GM20431 (cell line): ENCODE measurements around the gene ABCA1.

Source experiments
- in situ Hi-C: fragments of 300-500 bp; cut with MseI, MboI; formaldehyde crosslinking; loops from one replicate; pipeline ENCODE4 v1.15.0; 2020; ENCODE audit warnings: low sequenced_read_pairs; ENCODE audit not compliant: unreplicated experiment

ABCA1 gene

GRCh38 chr9:104851546-104851920, 76.4 kb downstream of the ABCA1 start:
- in situ Hi-C loops = loop anchor here (25.0 kb wide), 1 partner anchor 561 kb away; no protein-coding TSS in a partner anchor

- in situ Hi-C loops = loop anchor here (25.0 kb wide), 1 partner anchor 561 kb away; no protein-coding TSS in a partner anchor
These were observed 77.0 kb downstream of the ABCA1 start for GRCh38 chr9:104850786-104851545.

GRCh38 chr9:104849023-104849422, 78.9 kb downstream of the ABCA1 start:
- in situ Hi-C loops = no loop called here

- in situ Hi-C loops = no loop called here
These were observed 83.2 kb downstream of the ABCA1 start for GRCh38 chr9:104844710-104845109.

- in situ Hi-C loops = no loop called here
These were observed 84.2 kb downstream of the ABCA1 start for GRCh38 chr9:104843644-104844240.

DNA sequence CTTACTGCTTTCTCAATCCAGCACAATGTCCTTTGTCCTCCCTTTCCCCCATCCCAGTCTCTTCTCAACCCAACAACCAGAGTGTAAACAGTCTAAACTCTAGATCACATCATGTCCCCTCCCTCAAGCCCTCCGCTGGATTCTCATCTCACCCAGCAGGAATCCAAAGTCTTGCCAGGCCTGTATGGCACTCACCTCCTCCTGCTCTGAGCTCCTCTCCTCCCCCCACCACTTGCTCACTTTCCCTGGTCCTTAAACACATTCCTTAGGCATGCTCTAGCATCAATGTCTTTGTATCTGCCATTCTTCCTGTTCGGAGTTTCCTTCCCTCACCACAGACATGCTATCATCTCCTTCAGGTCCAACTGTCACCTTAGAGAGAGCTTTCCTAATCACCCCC, 85.3 kb downstream of the ABCA1 start:
- in situ Hi-C loops = no loop called here

GRCh38 chr9:104841601-104842141, 86.3 kb downstream of the ABCA1 start:
- in situ Hi-C loops = no loop called here

DNA sequence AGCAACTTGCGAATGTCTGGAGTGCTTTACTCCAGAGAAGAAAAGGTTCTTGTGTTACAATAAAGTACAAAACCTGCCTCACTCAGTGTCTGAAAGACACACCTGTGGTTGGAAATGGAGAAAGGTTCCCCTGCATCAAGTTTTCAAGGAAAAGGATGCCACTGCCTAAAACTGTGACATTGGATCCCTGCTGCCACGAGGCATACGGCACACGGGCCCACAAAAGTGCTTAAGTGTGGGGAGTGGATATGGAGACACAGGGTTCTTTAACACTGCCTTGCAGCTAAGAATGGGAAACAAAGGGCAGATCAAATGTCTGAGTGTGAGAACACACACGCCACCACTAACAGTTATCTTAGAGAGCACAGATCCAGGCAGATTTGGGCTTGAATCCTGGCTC, 89.0 kb downstream of the ABCA1 start:
- in situ Hi-C loops = no loop called here

DNA sequence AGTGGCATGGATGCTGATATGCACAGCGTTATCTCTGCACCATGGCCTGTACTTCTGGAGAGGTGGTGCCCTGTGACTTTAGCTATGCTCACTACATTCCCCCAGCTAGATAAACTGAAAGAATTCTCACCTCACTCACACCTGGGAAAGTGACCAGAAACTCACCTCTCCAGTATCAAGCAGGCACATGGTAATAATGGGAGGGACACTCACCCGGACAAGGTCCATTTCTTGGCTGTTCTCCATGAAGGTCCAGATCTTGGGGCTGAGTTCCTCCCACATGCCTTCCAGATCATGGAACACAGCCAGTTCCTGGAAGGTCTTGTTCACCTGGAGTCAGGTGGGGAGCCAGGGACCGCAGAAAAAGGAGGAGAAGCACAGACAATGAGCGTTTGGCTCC, 91.2 kb downstream of the ABCA1 start:
- in situ Hi-C loops = no loop called here

- in situ Hi-C loops = no loop called here
These were observed 91.7 kb downstream of the ABCA1 start for GRCh38 chr9:104836235-104836634.

- in situ Hi-C loops = no loop called here
These were observed 92.8 kb downstream of the ABCA1 start for GRCh38 chr9:104835161-104835560.

DNA sequence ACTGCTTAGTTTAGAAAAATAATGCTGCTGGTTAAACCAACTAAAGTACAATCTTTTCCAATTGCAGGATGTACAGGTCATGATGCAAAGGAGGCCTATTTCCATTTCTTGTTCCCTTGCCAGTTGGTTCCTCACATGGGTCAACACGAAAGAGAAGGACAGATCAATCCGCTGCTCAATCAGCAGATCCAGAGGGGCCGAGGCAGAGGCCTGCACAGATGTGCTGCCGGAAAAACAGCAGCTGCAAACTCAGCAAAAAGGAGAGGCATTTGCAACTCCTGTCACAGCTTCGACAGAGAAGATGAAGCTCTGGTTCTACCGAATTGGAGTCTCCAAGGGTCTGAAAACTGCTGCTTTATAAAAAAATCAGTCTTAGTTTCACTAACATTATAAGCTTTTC, 94.3 kb downstream of the ABCA1 start:
- in situ Hi-C loops = no loop called here

DNA sequence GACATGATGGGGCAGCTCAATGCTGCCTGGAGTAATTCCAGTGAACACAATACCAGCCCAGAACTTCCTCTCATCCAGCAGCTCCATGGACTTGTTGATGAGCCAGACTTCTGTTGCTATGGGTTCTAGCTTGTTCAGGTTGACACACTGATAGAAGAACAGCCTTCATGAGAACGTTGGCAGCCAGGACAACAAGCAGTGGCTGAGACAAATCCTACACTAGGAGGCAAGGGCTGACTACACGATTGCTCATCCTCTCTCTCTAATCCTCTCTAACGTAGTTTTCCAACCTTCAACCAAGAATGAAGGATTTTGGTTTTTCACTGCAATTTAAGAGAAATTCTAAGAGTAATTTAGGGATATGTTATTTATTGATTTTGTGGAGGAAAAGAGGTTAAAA, 96.3 kb downstream of the ABCA1 start:
- in situ Hi-C loops = no loop called here

DNA sequence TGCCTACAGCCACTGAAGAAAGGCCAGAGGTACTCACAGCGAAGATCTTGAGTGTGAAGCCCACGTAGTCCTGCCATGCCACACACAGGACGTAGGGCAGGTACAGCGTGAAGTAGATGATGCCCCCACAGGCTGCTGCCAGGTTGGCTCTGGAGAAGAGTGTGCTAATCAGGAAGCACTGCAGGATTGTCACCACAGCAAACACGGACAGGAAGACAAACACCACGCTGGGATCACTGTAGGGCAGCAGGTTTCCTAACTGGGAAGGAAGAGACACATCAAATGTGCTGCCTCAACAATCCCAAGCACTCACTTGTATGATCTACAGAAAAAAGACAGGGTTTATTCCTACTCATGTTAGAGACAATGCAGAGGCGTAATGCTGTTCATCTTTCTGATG, 101.0 kb downstream of the ABCA1 start:
- in situ Hi-C loops = no loop called here

DNA sequence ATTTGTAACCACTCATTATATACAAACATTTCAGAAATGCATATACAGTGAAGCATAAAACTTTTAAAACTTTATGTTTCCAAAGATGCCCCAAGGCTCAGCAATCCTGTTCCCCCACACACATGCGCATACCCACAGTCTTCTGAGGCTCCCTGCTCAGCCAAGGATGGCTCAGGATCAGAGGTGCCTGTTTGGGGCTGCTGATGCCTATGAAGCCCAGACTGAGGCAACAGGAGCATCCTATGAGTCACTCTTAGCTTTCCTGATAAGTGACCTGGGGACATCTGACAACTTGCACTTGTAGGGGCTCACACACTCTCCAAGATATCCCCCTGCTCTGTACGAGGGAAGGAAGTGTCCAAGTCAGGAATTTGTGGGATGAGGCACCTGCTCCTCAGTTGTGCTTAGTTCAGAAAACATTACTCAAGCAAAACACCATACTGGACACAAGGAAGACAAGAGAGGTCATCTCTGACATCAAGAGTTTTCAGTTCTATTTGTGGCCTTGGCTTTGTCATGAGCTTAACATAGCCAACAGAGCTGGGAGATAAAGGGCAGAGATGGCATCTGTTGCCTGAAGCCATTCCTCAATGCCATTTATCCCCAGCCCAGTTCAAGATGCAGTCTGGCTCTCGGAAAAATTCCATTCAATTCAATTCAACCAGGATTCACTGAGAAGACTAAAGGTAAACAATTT, 101.7 kb downstream of the ABCA1 start:
- in situ Hi-C loops = no loop called here

DNA sequence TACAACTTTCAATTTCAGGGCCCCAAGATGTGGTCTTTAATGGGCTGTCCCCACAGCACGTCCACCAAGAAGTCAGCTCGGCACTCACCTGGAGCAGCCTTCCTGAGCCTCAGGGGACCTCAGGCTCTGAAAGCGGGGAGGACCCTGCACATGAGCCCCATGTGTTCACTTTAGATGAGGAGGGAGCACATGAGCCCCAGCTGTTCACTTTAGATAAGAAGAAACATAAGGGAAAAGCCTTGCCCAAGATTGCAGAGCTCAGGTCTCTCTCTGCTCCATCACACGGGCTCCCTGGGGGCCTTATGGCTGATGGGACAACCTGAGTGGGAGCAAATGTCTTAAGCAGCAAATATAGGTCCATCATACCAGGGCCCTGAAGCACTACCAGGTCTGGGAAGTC, 107.6 kb downstream of the ABCA1 start:
- in situ Hi-C loops = no loop called here

- in situ Hi-C loops = no loop called here
These were observed 108.9 kb downstream of the ABCA1 start for GRCh38 chr9:104819033-104819432.

DNA sequence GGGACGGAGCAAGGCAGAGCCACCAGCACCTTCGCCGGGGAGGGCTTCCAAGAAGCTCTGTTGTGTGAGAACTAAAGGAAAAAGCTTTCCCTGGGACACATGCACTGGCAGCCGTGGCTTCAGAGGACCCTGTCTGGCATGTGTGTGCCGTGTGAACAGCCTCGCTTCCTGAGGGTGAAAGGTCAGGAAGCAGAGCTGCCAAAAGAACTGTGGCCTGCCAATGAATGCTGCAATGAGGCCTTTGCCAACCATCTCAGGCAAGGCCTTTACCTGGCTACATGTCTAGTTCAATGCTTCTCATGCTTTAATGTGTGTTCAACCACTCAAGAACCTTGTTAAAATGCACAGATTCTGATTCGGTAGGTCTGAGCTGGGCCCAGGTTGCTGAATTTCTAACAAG, 110.5 kb downstream of the ABCA1 start:
- in situ Hi-C loops = no loop called here

DNA sequence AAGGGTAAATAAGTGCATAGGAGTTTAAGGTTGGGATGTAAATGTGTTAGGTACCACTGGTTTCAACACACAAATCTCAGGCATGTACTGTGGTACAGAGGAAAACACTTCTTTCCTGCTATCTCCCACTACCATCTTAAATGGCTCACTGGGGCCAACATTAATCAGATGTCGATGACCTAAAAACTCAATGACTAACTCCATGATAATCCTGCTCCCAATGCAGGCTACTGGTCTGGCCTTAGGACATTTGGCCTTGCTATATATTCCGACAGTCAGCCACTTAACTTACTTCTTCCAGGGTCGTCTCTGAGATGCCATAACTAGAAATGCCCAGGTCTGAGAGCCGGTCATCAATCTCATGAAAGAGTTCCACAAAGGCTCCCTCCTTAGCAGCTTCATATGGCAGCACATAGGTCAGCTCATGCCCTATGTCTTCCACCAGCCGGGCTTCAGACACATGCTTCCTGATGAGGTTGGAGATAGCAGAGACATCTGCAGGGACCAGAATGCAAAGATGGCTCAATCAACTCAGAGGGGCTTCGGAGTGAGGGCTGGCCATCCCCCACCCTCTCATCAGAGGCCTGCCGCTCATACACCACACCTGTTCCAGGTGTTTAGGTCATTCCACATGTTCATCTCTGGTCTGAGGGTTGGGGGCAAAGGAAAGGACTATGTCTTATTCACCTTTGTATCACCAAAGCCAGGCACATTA, 111.9 kb downstream of the ABCA1 start:
- in situ Hi-C loops = no loop called here
